PC-9 (cell line): ENCODE measurements around the gene MED26. TPM values are rescaled to one million over a fixed set of nuclear protein-coding genes. Genes with fewer than 3 reads are reported as not detected.

ENCODE experiments used
- BruUV-seq: library from RNA; stranded (reverse); fragments of 400-500 nt; replicated peaks from 2 replicates; lab custom pipeline; 2021; lab: Mats Ljungman, UMichigan
- CTCF ChIA-PET: fragments of 300-600 bp; sonication (Branson Sonifier 250); formaldehyde crosslinking; loops from one replicate; lab custom pipeline; 2022; ENCODE audit warnings: antibody characterized with exemption; lab: Charles Lee
- POLR2A ChIA-PET: fragments of 300-600 bp; sonication (Branson Sonifier 250); formaldehyde crosslinking; loops from one replicate; lab custom pipeline; 2022; ENCODE audit warnings: antibody characterized with exemption; ENCODE audit not compliant: unreplicated experiment; lab: Charles Lee
- DNase-seq, 2 experiments: peaks; one replicate each; pipeline versions ENCODE4 v3.0.0 to v3.0.0-alpha.2; 2015 to 2022; ENCODE audit warnings: mixed read lengths in 1 of 2
- H2AFZ ChIP-seq: fragments of 200-600 bp; sonication (generic); 2 replicates; pipeline ENCODE4 v1.8.1; 2017; ENCODE audit warnings: antibody characterized with exemption
- H3F3A ChIP-seq: fragments of 200-600 bp; sonication (generic); 2 replicates; pipeline ENCODE4 v1.8.1; 2017; ENCODE audit warnings: antibody characterized with exemption, mild to moderate bottlenecking, low read depth; ENCODE audit not compliant: insufficient read depth
- H3K27ac ChIP-seq: fragments of 200-600 bp; sonication (generic); 2 replicates; pipeline ENCODE4 v1.6.1; 2016; ENCODE audit warnings: mixed run types
- H3K27me3 ChIP-seq: fragments of 200-600 bp; sonication (generic); 2 replicates; pipeline ENCODE4 v1.6.1; 2016; ENCODE audit warnings: low read depth, mixed run types; ENCODE audit not compliant: insufficient read depth
- H3K36me3 ChIP-seq: fragments of 200-600 bp; sonication (generic); 2 replicates; pipeline ENCODE4 v1.6.1; 2016; ENCODE audit warnings: low read depth, mixed run types
- H3K4me1 ChIP-seq: fragments of 200-600 bp; sonication (generic); replicated peaks from 2 replicates; pipeline ENCODE4 v1.6.1; 2016; ENCODE audit warnings: mixed run types; ENCODE audit not compliant: insufficient read depth
- H3K4me2 ChIP-seq: fragments of 200-600 bp; sonication (generic); 2 replicates; pipeline ENCODE4 v1.6.1; 2017; ENCODE audit warnings: mixed run types
- H3K4me3 ChIP-seq: fragments of 200-600 bp; sonication (generic); 2 replicates; pipeline ENCODE4 v1.6.1; 2016; ENCODE audit warnings: mixed run types
- H3K79me2 ChIP-seq: fragments of 200-600 bp; sonication (generic); 2 replicates; pipeline ENCODE4 v1.6.1; 2017; ENCODE audit warnings: low read depth, mixed run types
- H3K9me2 ChIP-seq: fragments of 200-600 bp; sonication (generic); 2 replicates; pipeline ENCODE4 v1.8.1; 2017; ENCODE audit warnings: mild to moderate bottlenecking; ENCODE audit not compliant: insufficient read depth
- H3K9me3 ChIP-seq: fragments of 200-600 bp; sonication (generic); 2 replicates; pipeline ENCODE4 v1.8.1; 2016; ENCODE audit warnings: low read depth; ENCODE audit not compliant: insufficient read depth
- H4K20me1 ChIP-seq: fragments of 200-600 bp; sonication (generic); 2 replicates; pipeline ENCODE4 v1.8.1; 2017; ENCODE audit not compliant: insufficient read depth
- EZH2 ChIP-seq: fragments of 200-600 bp; sonication (generic); IDR thresholded peaks from 2 replicates; pipeline ENCODE4 v1.8.0; 2017; ENCODE audit warnings: antibody characterized with exemption, low read depth
- intact Hi-C: fragments of 100-400 bp; cut with micrococcal nuclease; formaldehyde crosslinking; loops from one replicate; pipeline ENCODE4 v1.10.0; 2022; ENCODE audit not compliant: unreplicated experiment
- total RNA-seq: library from RNA; stranded (reverse); gene quantifications from 2 replicates; pipeline ENCODE4 v1.2.3, GENCODE V29; 2021
- TF ChIP-seq, protein P1 (sequence below): fragments of 200-600 bp; sonication (generic); conservative IDR thresholded peaks from 2 replicates; pipeline ENCODE4 v1.6.1; 2017; ENCODE audit warnings: mixed run types, antibody characterized with exemption, mild to moderate bottlenecking, moderate library complexity

MED26 gene
- total RNA-seq, 1 experiment from 2014 or later, result 11.9 TPM

DNA sequence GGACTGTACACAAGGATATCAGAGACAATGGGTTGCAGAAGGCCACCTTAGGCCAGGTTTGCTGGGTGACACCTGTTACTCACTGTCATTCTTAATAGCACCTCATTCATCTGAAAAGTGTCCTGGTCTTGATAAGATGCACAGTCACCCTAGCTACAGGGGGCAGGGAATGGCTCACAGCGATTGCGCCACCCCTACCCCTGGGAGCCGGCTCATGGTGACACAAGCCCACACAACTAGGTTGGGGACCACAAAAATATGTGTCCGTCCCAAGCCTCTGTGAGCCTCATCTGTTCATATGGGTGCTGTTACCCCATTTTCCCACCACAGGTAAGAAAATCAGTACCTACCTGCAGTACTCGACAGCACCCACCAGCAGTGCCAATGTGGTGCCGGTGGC lies 23.4 kb downstream of the MED26 start:
- TF ChIP-seq, protein P1, sequence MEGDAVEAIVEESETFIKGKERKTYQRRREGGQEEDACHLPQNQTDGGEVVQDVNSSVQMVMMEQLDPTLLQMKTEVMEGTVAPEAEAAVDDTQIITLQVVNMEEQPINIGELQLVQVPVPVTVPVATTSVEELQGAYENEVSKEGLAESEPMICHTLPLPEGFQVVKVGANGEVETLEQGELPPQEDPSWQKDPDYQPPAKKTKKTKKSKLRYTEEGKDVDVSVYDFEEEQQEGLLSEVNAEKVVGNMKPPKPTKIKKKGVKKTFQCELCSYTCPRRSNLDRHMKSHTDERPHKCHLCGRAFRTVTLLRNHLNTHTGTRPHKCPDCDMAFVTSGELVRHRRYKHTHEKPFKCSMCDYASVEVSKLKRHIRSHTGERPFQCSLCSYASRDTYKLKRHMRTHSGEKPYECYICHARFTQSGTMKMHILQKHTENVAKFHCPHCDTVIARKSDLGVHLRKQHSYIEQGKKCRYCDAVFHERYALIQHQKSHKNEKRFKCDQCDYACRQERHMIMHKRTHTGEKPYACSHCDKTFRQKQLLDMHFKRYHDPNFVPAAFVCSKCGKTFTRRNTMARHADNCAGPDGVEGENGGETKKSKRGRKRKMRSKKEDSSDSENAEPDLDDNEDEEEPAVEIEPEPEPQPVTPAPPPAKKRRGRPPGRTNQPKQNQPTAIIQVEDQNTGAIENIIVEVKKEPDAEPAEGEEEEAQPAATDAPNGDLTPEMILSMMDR, result no peak
- TF ChIP-seq EZH2, result no peak
- POLR2A ChIA-PET, result interaction anchor here (0.6 kb wide), 1 partner anchor 662 kb away, joined by 3 read pairs; no protein-coding TSS in a partner anchor
- Histone ChIP-seq H3K9me2 (no peaks in the 10 kb centered on the region), H3K4me2 (no peak overlapping the region), H3K4me1 (no peaks in the 10 kb centered on the region), H3F3A (peaks cover 12% of the 10 kb centered on the region), H4K20me1 (peaks cover 94% of the 10 kb centered on the region), H2AFZ (no peak overlapping the region), H3K4me3 (no peak overlapping the region), H3K27ac (no peak overlapping the region), H3K27me3 (no peaks in the 10 kb centered on the region), H3K9me3 (no peaks in the 10 kb centered on the region), H3K36me3 (no peaks in the 10 kb centered on the region), H3K79me2 (peaks cover 96% of the 10 kb centered on the region)
- CTCF ChIA-PET, result no interaction called here
- no peak for DNase-seq
- intact Hi-C loops, result no loop called here
- no TSS peak for BruUV-seq

DNA sequence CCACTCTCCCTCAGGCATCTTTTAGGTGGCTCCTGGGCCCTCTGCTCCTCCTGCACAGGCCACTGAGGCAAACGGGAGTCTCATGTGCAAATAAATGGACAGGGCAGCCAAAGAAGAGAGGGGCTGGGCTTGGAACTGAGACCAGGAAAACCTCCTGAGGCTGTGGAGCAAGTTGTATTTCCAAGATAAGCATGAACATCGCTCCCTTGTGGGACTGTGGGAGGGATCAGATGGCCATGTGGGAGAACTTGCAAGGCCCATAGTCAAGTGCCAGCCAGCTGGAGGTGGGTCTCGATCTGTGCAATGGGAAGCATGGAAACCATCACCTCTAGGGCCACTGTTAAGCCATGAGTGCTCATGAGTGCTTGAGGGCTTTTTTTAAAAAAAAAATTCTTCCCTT lies 24.9 kb downstream of the MED26 start:
- Histone ChIP-seq H3K36me3 (no peaks in the 10 kb centered on the region), H2AFZ (no peak overlapping the region), H3K4me2 (no peak overlapping the region), H3K9me3 (no peaks in the 10 kb centered on the region), H3K4me1 (no peaks in the 10 kb centered on the region), H3K27me3 (no peaks in the 10 kb centered on the region), H4K20me1 (peaks cover 93% of the 10 kb centered on the region), H3K4me3 (no peak overlapping the region), H3F3A (no peaks in the 10 kb centered on the region), H3K9me2 (no peaks in the 10 kb centered on the region), H3K27ac (no peak overlapping the region), H3K79me2 (peaks cover 96% of the 10 kb centered on the region)
- ChIA-PET CTCF (no interaction called here), POLR2A (no interaction called here)
- no peak for DNase-seq
- BruUV-seq, result no TSS peak
- TF ChIP-seq EZH2, result no peak
- TF ChIP-seq, protein P1, result no peak
- intact Hi-C loops, result no loop called here

DNA sequence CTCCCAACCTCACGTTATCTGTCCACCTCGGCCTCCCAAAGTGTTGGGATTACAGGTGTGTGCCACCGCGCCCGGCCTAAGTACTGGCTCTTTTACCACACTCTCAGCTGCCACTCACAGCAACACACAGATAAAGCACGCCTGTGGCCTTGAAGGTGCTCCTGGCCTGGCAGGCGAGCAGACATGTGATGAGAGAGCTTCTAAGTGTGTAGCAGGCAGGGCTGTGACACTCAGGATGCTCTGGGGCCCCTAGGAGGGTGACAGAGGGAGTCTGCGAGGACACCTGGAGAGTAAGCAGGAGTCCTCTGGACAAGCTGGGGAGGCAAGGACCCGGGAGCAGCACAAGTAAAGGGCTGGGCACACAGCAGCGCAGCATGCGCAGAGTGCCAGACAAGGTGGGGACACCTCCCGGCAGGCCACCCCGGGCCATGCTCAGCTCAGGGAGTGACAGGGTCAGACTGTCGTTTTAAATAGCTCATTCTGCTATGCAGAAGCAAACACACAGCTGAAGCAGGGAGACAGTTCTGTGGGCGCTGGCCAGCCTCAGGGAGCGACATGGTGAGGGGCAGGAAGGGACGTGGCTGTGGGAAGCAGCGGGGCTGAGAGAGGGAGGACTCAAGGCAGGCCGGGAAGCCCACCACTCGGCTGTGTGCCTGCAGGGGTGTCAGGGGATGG lies 26.5 kb downstream of the MED26 start:
- DNase-seq, result no peak
- Histone ChIP-seq H3K36me3 (no peaks in the 10 kb centered on the region), H3K4me1 (no peaks in the 10 kb centered on the region), H2AFZ (no peak overlapping the region), H3F3A (0 out of 2 replicates have a peak, but pooled peaks cover 5% of the 10 kb centered on the region), H3K4me3 (no peak overlapping the region), H3K27ac (no peak overlapping the region), H3K9me3 (no peaks in the 10 kb centered on the region), H3K4me2 (no peak overlapping the region), H3K27me3 (no peaks in the 10 kb centered on the region), H3K9me2 (no peaks in the 10 kb centered on the region), H4K20me1 (peaks cover 96% of the 10 kb centered on the region), H3K79me2 (peaks cover 98% of the 10 kb centered on the region)
- ChIA-PET POLR2A (interaction anchor here (0.9 kb wide), 1 partner anchor 17 kb away, joined by 4 read pairs; no protein-coding TSS in a partner anchor), CTCF (interaction anchor here (0.7 kb wide), 1 partner anchor 12 kb away, joined by 3 read pairs; no protein-coding TSS in a partner anchor)
- no TSS peak for BruUV-seq
- TF ChIP-seq, protein P1, result no peak
- no peak for TF ChIP-seq EZH2
- intact Hi-C loops, result no loop called here
